GM13977 (cell line): ENCODE results near the gene OTUD5.

Source experiments
- DNase-seq: peaks from one replicate; pipeline ENCODE4 v3.0.0; 2012; ENCODE audit warnings: low spot score
- in situ Hi-C: fragments of 300-500 bp; cut with MboI; formaldehyde crosslinking; loops from one replicate; pipeline ENCODE4 v1.12.0; 2022; ENCODE audit warnings: low sequenced_read_pairs, low pct_unique_long_range_greater_than_20kb, mixed read lengths, inconsistent platforms; ENCODE audit not compliant: unreplicated experiment
- TF ChIP-seq, protein P1 (sequence below): IDR thresholded peaks from 2 replicates; pipeline ENCODE4 v1.5.1; 2012; ENCODE audit warnings: mild to moderate bottlenecking, control low read depth; ENCODE audit not compliant: insufficient read depth; ENCODE audit errors: extremely low read depth, missing control alignments

The OTUD5 gene

DNA sequence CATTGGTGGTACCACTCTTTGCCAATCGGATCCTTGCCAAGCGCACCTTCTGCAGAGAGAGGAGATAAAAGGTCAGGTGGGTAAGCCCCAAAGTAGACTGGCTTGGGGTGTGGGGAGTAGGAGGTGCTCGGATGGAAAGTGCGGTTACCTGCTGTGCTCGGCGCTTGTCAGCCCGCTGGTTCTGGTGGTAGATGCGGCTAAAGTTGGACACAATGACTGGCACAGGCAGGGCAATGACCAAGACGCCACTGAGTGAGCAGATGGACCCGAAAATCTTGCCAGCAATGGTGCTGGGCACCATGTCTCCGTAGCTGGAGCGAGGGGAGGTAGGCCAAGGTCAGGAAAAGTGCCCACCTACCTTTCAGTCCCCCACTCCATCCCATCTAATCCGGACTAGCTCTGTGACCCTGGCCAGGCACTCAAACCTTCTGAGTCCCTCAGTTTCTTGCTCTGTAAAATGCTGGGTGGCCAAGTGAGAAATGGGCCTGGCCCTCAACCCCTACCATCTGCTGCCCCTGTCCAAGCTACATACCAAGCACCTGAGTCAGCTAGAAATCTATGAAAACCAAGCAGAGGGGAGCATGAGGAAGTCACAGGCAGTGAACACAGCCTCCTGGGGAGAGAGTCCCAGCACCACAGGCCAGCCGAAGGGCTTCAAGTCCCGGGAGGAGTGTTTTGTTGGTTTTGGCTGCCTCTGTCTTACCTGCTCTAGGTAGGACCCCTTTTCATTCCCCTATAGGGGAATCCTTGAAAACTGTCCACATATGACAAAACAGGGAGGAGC lies 9.6 kb upstream of the OTUD5 start:
- in situ Hi-C loops, result no loop called here
- TF ChIP-seq, protein P1, sequence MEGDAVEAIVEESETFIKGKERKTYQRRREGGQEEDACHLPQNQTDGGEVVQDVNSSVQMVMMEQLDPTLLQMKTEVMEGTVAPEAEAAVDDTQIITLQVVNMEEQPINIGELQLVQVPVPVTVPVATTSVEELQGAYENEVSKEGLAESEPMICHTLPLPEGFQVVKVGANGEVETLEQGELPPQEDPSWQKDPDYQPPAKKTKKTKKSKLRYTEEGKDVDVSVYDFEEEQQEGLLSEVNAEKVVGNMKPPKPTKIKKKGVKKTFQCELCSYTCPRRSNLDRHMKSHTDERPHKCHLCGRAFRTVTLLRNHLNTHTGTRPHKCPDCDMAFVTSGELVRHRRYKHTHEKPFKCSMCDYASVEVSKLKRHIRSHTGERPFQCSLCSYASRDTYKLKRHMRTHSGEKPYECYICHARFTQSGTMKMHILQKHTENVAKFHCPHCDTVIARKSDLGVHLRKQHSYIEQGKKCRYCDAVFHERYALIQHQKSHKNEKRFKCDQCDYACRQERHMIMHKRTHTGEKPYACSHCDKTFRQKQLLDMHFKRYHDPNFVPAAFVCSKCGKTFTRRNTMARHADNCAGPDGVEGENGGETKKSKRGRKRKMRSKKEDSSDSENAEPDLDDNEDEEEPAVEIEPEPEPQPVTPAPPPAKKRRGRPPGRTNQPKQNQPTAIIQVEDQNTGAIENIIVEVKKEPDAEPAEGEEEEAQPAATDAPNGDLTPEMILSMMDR, result no peak
- no peak for DNase-seq

DNA sequence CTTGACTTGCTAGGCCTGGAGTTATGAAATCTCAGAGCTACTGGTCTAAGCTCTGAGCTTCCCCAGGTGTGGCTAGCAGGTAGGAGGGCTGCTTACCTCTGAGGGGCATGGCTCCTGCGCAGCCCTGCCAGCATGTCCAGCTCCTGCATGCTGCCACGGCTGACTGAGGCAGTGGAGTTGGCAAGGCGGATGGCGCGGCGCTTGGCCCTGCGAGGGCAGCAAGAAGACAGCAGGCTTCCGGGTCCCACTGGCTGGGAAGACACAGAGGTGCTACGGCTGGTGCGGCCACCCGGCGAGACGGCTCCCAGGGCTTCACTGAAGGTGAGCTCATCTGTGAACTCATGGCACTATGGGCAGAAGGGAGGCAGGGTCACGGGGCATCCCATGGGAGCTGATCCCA lies 8.6 kb upstream of the OTUD5 start:
- DNase-seq, result no peak
- in situ Hi-C loops, result no loop called here
- TF ChIP-seq, protein P1, result no peak

DNA sequence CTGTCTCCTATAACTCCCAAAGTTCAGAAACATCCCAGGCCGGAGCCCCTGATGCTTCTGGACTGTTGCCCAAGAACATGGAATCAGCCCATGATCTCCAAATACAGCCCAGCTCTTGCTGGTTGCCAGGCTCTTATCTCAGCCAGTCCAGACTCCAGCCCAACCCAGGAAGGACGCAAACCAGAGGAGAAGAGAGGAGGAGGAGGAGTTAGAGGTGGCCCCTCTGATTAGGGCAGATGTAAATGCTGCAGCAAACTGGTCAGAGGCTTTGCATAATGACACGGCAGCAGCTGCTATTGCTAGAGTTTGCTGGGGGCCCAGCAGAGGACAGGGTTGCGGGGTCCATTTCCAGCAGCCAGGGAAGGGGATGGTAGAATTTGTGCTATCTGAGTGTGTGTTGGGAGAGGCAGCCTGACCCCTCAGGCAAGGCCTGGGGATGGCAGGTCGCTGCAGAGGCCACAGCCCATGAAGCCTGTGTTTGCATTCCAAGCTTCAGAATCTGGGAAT lies 4.2 kb upstream of the OTUD5 start:
- DNase-seq, result no peak
- TF ChIP-seq, protein P1, result no peak
- in situ Hi-C loops, result no loop called here

DNA sequence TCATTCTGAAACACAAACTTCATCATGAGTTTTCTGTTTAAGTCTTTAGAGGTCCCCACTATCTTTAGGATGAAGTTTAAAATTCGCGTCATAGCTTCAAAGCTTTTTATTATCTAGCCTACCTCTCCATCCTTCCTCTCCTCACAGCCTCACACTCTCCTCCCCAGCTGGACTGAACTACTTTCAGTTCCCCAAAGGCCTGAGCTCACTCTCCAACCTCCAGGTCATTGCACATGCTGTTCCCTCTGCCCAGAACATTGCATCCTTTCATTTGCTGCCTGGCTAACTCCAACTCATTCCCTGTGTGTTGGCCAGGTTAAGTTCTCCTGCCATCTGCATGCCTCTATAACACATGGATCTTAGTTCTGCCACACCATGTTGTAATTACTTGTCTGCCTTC lies 2.9 kb upstream of the OTUD5 start:
- in situ Hi-C loops, result no loop called here
- no peak for DNase-seq
- TF ChIP-seq, protein P1, result no peak

DNA sequence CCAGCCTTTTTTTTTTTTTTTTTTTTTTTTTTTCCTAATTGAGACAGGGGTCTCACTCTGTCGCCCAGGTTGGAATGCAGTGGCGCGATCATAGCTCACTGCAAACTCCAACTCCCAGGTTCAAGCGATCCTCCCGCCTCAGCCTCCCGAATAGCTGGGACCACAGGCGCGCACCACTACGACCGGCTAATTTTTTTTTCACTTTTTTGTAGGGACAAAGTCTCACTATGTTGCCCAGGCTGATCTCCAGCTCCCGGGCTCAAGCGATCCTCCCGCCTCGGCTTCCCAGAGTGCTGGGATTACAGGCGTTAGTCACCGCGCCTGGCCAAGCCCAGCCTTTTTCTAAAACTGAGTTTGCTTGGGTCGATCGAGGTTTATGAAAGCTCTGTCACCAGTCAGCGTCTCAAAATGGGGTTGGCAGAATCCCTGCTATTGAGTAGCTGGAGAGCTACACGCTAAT lies 1.3 kb upstream of the OTUD5 start:
- in situ Hi-C loops, result no loop called here
- DNase-seq, result no peak
- TF ChIP-seq, protein P1, result no peak

DNA sequence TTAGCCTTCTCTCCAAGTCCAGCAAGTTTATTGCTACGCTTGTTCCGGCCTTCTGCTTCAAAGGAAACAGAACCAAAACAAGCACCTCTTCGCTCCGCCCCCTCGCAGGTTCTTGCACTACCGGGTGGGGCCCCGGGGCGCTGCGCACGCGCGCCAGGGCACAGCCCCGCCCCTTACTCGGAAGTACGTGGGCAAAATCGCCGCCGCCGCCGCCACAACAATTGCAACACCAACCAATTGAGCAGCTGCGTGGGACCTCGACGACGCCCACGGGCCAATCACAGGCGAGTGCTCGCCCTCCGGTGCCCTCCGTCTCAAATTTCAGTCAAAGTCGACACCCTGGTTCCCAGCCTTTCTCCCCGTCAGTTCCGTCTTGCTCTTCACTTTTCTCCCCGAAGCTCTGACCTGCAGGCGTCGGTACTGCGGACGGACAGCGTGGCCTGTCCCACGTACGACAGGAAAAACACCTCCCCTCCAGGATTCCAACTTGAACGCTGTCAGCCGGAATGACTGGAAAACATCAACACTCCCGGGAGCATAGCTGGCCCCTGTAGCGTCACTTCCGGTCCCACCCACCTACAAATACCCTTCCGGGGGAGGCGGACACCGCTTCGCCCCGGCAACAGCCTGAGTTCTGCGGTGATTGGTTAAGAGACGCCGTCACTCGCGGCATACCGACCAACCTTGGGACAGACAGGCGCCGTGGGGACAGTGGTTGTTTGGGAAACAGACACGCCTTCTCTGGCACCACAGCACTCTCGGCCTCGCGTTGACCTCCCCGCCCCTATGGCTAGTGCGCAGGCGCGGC lies 624 bp upstream of the OTUD5 start:
- TF ChIP-seq, protein P1, result no peak
- DNase-seq, result peak; percentile 92
- in situ Hi-C loops, result no loop called here
